Calu3 (cell line): ENCODE measurements around the gene PAPPA. TPM values are rescaled to one million over a fixed set of nuclear protein-coding genes. Genes with fewer than 3 reads are reported as not detected.

Experiments used
- BruUV-seq: library from RNA; stranded (reverse); fragments of 400-500 nt; replicated peaks from 2 replicates; lab custom pipeline; 2021; lab: Mats Ljungman, UMichigan
- CTCF ChIA-PET: fragments of 300-600 bp; sonication (Branson Sonifier 250); formaldehyde crosslinking; loops from one replicate; lab custom pipeline; 2022; ENCODE audit warnings: antibody characterized with exemption; lab: Charles Lee
- DNase-seq: peaks from one replicate; pipeline ENCODE4 v3.0.0; 2022
- H3K27ac Mint-ChIP-seq: one replicate; pipeline ENCODE4 v1.8.0; 2022; ENCODE audit warnings: mixed read lengths; ENCODE audit not compliant: unreplicated experiment
- H3K27me3 Mint-ChIP-seq: one replicate; pipeline ENCODE4 v1.8.0; 2022; ENCODE audit warnings: mixed read lengths; ENCODE audit not compliant: unreplicated experiment
- H3K36me3 Mint-ChIP-seq: one replicate; pipeline ENCODE4 v1.8.0; 2022; ENCODE audit warnings: mild to moderate bottlenecking, moderate library complexity, mixed read lengths; ENCODE audit not compliant: insufficient read depth, unreplicated experiment
- H3K4me1 Mint-ChIP-seq: one replicate; pipeline ENCODE4 v1.8.0; 2022; ENCODE audit warnings: mild to moderate bottlenecking, low read depth, mixed read lengths; ENCODE audit not compliant: unreplicated experiment
- H3K4me3 Mint-ChIP-seq: one replicate; pipeline ENCODE4 v1.8.0; 2022; ENCODE audit warnings: mild to moderate bottlenecking, low read depth, moderate library complexity, mixed read lengths; ENCODE audit not compliant: unreplicated experiment
- H3K9me3 Mint-ChIP-seq: one replicate; pipeline ENCODE4 v1.8.0; 2022; ENCODE audit warnings: low read depth, mixed read lengths; ENCODE audit not compliant: unreplicated experiment
- CTCF ChIP-seq: fragments of 200-600 bp; IDR thresholded peaks from one replicate; pipeline ENCODE4 v1.8.0; 2022; ENCODE audit warnings: antibody characterized with exemption; ENCODE audit not compliant: unreplicated experiment
- intact Hi-C: fragments of 100-400 bp; cut with micrococcal nuclease; formaldehyde crosslinking; loops from one replicate; pipeline ENCODE4 v1.10.0; 2022; ENCODE audit not compliant: unreplicated experiment
- total RNA-seq: library from RNA; stranded (reverse); gene quantifications from 2 replicates; pipeline ENCODE4 v1.2.3, GENCODE V29; 2022

The PAPPA gene
- total RNA-seq, 1 experiment from 2014 or later, result not detected

GRCh38 chr9:116280529-116280928 is 126.9 kb downstream of the PAPPA start:
- intact Hi-C loops, result no loop called here
- H3K4me3 Mint-ChIP-seq, result no peak overlapping the region
- no peak for DNase-seq
- no peaks in the 10 kb centered on the region for H3K4me1 Mint-ChIP-seq
- BruUV-seq, result no TSS peak
- H3K36me3 Mint-ChIP-seq, result no peaks in the 10 kb centered on the region
- CTCF ChIA-PET, result no interaction called here
- H3K27ac Mint-ChIP-seq, result no peak overlapping the region
- peaks cover 14% of the 10 kb centered on the region for H3K27me3 Mint-ChIP-seq
- no peak for TF ChIP-seq CTCF
- H3K9me3 Mint-ChIP-seq, result peaks cover 13% of the 10 kb centered on the region

- intact Hi-C loops, result no loop called here
- BruUV-seq, result no TSS peak
- CTCF ChIA-PET, result no interaction called here
Measured at GRCh38 chr9:116282597-116282996, 129.0 kb downstream of the PAPPA start.

GRCh38 chr9:116284518-116284917 is 130.9 kb downstream of the PAPPA start:
- intact Hi-C loops, result no loop called here
- H3K9me3 Mint-ChIP-seq, result peaks cover 9% of the 10 kb centered on the region
- no peaks in the 10 kb centered on the region for H3K36me3 Mint-ChIP-seq
- DNase-seq, result no peak
- no peak for TF ChIP-seq CTCF
- BruUV-seq, result no TSS peak
- H3K4me1 Mint-ChIP-seq, result no peaks in the 10 kb centered on the region
- CTCF ChIA-PET, result no interaction called here
- H3K27ac Mint-ChIP-seq, result no peak overlapping the region
- H3K27me3 Mint-ChIP-seq, result peaks cover 14% of the 10 kb centered on the region
- H3K4me3 Mint-ChIP-seq, result no peak overlapping the region

More at GRCh38 chr9:116282597-116282996, 129.0 kb downstream of the PAPPA start:
- no peak for TF ChIP-seq CTCF
- Mint-ChIP-seq H3K4me3 (no peak overlapping the region), H3K27me3 (peaks cover 14% of the 10 kb centered on the region), H3K4me1 (no peaks in the 10 kb centered on the region), H3K36me3 (no peaks in the 10 kb centered on the region), H3K9me3 (peaks cover 12% of the 10 kb centered on the region), H3K27ac (no peak overlapping the region)
- DNase-seq, result no peak

- CTCF ChIA-PET, result no interaction called here
- peaks cover 14% of the 10 kb centered on the region for H3K27me3 Mint-ChIP-seq
Measured at GRCh38 chr9:116285320-116285719, 131.7 kb downstream of the PAPPA start.

More at GRCh38 chr9:116285320-116285719, 131.7 kb downstream of the PAPPA start:
- no peaks in the 10 kb centered on the region for H3K4me1 Mint-ChIP-seq
- TF ChIP-seq CTCF, result no peak
- DNase-seq, result no peak
- no TSS peak for BruUV-seq
- H3K36me3 Mint-ChIP-seq, result no peaks in the 10 kb centered on the region
- no peak overlapping the region for H3K27ac Mint-ChIP-seq
- H3K4me3 Mint-ChIP-seq, result no peak overlapping the region
- peaks cover 6% of the 10 kb centered on the region for H3K9me3 Mint-ChIP-seq
- intact Hi-C loops, result no loop called here
